Panc1 (cell line): ENCODE results near the gene SEZ6L. TPM values are rescaled to one million over a fixed set of nuclear protein-coding genes. Genes with fewer than 3 reads are reported as not detected.

Source experiments
- ATAC-seq: fragments of 200-7000 bp; cut with Tn5 transposase; 2 replicates; pipeline ENCODE4 v1.9.1; 2020; ENCODE audit warnings: mild to moderate bottlenecking, moderate library complexity
- BruUV-seq: library from RNA; stranded (reverse); fragments of 400-500 nt; replicated peaks from 2 replicates; lab custom pipeline; 2021; lab: Mats Ljungman, UMichigan
- CTCF ChIA-PET: fragments of 300-600 bp; sonication (Branson Sonifier 250); formaldehyde crosslinking; loops from one replicate; lab custom pipeline; 2022; ENCODE audit warnings: antibody characterized with exemption; lab: Charles Lee
- POLR2A ChIA-PET: fragments of 300-600 bp; sonication (Branson Sonifier 250); formaldehyde crosslinking; loops from one replicate; lab custom pipeline; 2022; ENCODE audit warnings: antibody characterized with exemption; lab: Charles Lee
- DNase-seq: peaks from one replicate; pipeline ENCODE4 v3.0.0-alpha.2; 2010; ENCODE audit warnings: low read depth, low spot score
- H3K27ac ChIP-seq: 2 replicates; pipeline ENCODE4 v1.5.1; 2011; ENCODE audit warnings: mild to moderate bottlenecking, low read length, inconsistent platforms
- H3K27me3 ChIP-seq: fragments of 200-500 bp; sonication (Bioruptor generic); 2 replicates; pipeline ENCODE4 v1.6.0; 2014; ENCODE audit warnings: low read length, inconsistent platforms; ENCODE audit not compliant: control insufficient read depth, insufficient read depth
- H3K36me3 ChIP-seq: fragments of 200-500 bp; sonication (Bioruptor generic); 2 replicates; pipeline ENCODE4 v1.5.1; 2014; ENCODE audit warnings: inconsistent platforms, mild to moderate bottlenecking, low read length, moderate library complexity; ENCODE audit not compliant: control insufficient read depth, insufficient read depth
- H3K4me1 ChIP-seq: 2 replicates; pipeline ENCODE4 v1.5.1; 2011; ENCODE audit warnings: inconsistent platforms, mild to moderate bottlenecking, low read length, moderate library complexity; ENCODE audit not compliant: control insufficient read depth, insufficient read depth
- H3K4me3 ChIP-seq, 2 experiments: 2 replicates each; pipeline ENCODE4 v1.5.1; 2011 to 2012; ENCODE audit warnings: low read depth in 2 of 2, low read length in 2 of 2, mild to moderate bottlenecking in 2 of 2, inconsistent platforms in 1 of 2, moderate library complexity in 1 of 2
- H3K9me3 ChIP-seq: fragments of 200-500 bp; sonication (Bioruptor generic); 2 replicates; pipeline ENCODE4 v1.5.1; 2014; ENCODE audit warnings: low read depth, mild to moderate bottlenecking, inconsistent platforms, low read length, moderate library complexity; ENCODE audit not compliant: control insufficient read depth, insufficient read depth
- CTCF ChIP-seq: fragments of 450-650 bp; IDR thresholded peaks from 2 replicates; pipeline ENCODE4 v1.5.1; 2017; ENCODE audit warnings: mild to moderate bottlenecking
- POLR2AphosphoS5 ChIP-seq: IDR thresholded peaks from 2 replicates; pipeline ENCODE4 v1.6.1; 2012; ENCODE audit warnings: mild to moderate bottlenecking, low read depth, low read length, moderate library complexity
- REST ChIP-seq, 2 experiments: IDR thresholded peaks; 2 replicates each; pipeline ENCODE4 v1.6.1; 2011 to 2012; ENCODE audit warnings: low read depth in 2 of 2, control low read depth in 1 of 2, low read length in 1 of 2, mild to moderate bottlenecking in 1 of 2, moderate library complexity in 1 of 2; ENCODE audit not compliant: insufficient read depth in 1 of 2
- SIN3A ChIP-seq: IDR thresholded peaks from 2 replicates; pipeline ENCODE4 v1.6.1; 2012; ENCODE audit warnings: low read depth, mild to moderate bottlenecking, low read length, moderate library complexity, borderline replicate concordance; ENCODE audit not compliant: insufficient read depth
- TCF7L2 ChIP-seq: IDR thresholded peaks from 2 replicates; pipeline ENCODE4 v1.6.1; 2011; ENCODE audit warnings: mild to moderate bottlenecking, low read depth, low read length, inconsistent platforms
- in situ Hi-C: cut with HindIII; loops from 2 replicates; pipeline ENCODE4 v1.10.0; 2016; ENCODE audit warnings: low sequenced_read_pairs, low pct_unique_long_range_greater_than_20kb
- intact Hi-C: fragments of 100-400 bp; cut with micrococcal nuclease; formaldehyde crosslinking; loops from one replicate; pipeline ENCODE4 v1.10.0; 2022; ENCODE audit not compliant: unreplicated experiment
- total RNA-seq: library from RNA; stranded (reverse); gene quantifications from one replicate; pipeline ENCODE4 v1.2.1, GENCODE V29; 2021; ENCODE audit not compliant: unreplicated experiment

SEZ6L gene
- total RNA-seq, 1 experiment from 2014 or later = not detected

GRCh38 chr22:26265281-26265680, 96.0 kb downstream of the SEZ6L start:
- H3K36me3 ChIP-seq = no peaks in the 10 kb centered on the region
- no peak for ATAC-seq
- in situ Hi-C loops (no loop called here), intact Hi-C loops (no loop called here)
- no TSS peak for BruUV-seq
- no peak for DNase-seq
- no peak overlapping the region for H3K4me3 ChIP-seq
- ChIA-PET CTCF (interaction anchor here (0.6 kb wide), 2 partner anchors 26 to 509 kb away, joined by 5 read pairs; no protein-coding TSS in a partner anchor), POLR2A (no interaction called here)
- no peaks in the 10 kb centered on the region for H3K4me1 ChIP-seq
- H3K9me3 ChIP-seq = no peaks in the 10 kb centered on the region
- no peak for TF ChIP-seq REST (IDR thresholded peaks at IDR 0.05; ENCODE audit: insufficient read depth in 1 of 2, low read depth in 2 of 2, low read length in 1 of 2)
- no peak for TF ChIP-seq TCF7L2
- TF ChIP-seq POLR2AphosphoS5 = no peak
- no peak for TF ChIP-seq CTCF
- TF ChIP-seq SIN3A = no peak
- H3K27me3 ChIP-seq = peaks cover 3% of the 10 kb centered on the region; the same call in 1 of the 2 replicates
- H3K27ac ChIP-seq = no peak overlapping the region

GRCh38 chr22:26265909-26266308, 96.6 kb downstream of the SEZ6L start:
- POLR2A ChIA-PET = no interaction called here
- in situ Hi-C loops = no loop called here
- no peak overlapping the region for H3K27ac ChIP-seq
- H3K36me3 ChIP-seq = no peaks in the 10 kb centered on the region
- intact Hi-C loops = no loop called here
- no TSS peak for BruUV-seq
- peaks cover 3% of the 10 kb centered on the region; the same call in 1 of the 2 replicates for H3K27me3 ChIP-seq
- CTCF ChIA-PET = interaction anchor here (0.6 kb wide), 2 partner anchors 26 to 510 kb away, joined by 5 read pairs; no protein-coding TSS in a partner anchor
- no peak overlapping the region for H3K4me3 ChIP-seq
- no peak for TF ChIP-seq POLR2AphosphoS5
- no peak for TF ChIP-seq SIN3A
- TF ChIP-seq REST (IDR thresholded peaks at IDR 0.05; ENCODE audit: insufficient read depth in 1 of 2, low read depth in 2 of 2, low read length in 1 of 2) = no peak
- TF ChIP-seq TCF7L2 = no peak
- no peak for TF ChIP-seq CTCF
- no peaks in the 10 kb centered on the region for H3K4me1 ChIP-seq
- H3K9me3 ChIP-seq = no peaks in the 10 kb centered on the region
- DNase-seq (no peak), ATAC-seq (no peak)
